HG03025 (cell line): ENCODE results near the gene ANXA6.

Experiments
- ATAC-seq: cut with Tn5 transposase; IDR thresholded peaks from one replicate; pipeline ENCODE4 v1.9.1; 2021; ENCODE audit warnings: mild to moderate bottlenecking, moderate library complexity; ENCODE audit not compliant: unreplicated experiment, low FRiP score

ANXA6 gene

GRCh38 chr5:151132963-151133362 is 24.6 kb downstream of the ANXA6 start:
- ATAC-seq = no peak

GRCh38 chr5:151130922-151131891 is 26.4 kb downstream of the ANXA6 start:
- no peak for ATAC-seq

DNA sequence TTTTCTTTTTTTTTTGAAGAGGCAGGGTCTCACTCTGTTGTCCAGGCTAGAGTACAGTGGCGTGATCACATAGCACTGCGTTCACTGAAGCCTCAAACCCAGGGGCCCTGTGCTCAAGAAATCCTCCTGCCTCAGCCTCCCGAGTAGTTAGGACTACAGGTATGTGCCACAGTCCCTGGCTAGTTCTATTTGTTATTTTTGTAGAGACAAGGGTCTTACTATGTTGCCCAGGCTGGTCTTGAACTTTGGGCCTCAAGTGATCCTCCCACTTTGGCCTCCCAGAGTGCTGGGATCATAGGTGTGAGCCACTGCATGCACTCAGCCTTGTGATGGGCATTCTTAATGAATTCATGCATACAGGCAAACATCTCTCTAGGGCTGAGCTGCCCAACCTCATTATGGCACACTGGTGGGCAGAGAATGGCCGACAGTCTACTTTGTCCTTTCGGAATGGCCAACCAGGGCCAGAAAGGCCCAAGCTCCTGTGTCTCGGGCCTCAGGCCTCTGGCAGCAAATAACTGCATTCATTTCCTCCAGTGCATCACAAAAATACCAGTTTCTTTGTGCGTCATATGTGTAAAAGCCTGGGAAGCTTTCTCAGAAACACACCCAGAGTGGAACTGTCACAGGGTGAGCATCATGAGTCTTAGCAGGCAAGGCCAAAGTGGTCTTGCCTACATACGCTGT is 27.2 kb downstream of the ANXA6 start:
- ATAC-seq = no peak

DNA sequence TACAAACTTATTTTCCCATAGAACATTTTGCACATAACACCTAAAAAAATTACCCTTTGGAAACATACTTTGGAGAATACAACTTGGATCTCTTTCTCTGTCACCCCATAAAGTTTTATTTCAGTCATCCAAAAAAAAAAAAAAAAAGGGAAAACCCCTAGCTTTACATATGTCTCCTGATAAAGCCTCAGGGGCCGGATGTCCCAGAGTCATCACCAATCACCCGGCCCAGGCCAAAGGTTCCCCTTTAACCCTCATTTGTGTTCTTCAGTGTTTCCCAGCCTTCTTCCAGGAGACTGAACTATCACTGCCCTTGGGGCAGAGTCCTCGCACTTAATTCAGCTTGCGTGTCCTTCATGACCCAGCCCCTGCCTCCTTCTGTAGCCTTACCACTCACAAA is 28.8 kb downstream of the ANXA6 start:
- no peak for ATAC-seq

DNA sequence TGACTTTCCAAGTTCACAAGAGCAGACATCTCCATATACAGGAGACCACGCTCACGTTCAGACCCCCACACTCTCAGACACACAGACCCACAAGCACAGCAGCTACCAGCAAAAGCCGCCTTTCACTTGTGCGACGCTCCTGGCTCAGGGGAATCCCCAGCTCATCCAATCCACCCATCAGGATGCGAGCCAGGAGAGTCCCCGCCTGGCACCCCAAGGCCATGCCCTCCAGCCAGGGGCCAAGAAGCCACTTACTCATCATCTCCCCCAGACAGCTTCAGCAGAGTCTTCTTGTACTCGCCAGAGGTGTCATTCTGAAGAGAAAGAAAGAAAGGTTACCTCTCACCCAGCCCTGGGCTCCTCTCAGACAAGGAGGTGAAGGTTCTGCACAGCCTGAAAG is 29.7 kb downstream of the ANXA6 start:
- ATAC-seq = no peak

- no peak for ATAC-seq
These were observed 31.4 kb downstream of the ANXA6 start for GRCh38 chr5:151126199-151126645.

DNA sequence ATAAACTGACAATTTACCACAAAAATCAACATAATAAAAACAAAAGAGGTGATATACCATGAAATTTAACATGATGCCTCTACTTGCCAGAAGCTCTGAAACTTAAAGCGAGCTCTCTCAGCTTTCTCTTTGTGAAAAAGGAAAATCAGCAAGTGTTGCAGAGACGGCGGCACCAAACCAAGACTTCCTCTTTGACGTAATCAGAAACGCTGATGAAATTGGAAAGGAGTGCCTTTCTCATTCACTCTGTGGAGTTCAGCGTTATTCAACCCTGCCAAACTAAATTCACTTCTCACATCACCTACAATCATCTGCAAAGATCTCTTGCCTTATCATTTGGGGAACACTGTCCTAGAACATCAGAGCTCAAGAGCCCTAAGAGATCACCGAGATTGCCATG is 32.2 kb downstream of the ANXA6 start:
- no peak for ATAC-seq

- peak; percentile 72 for ATAC-seq
These were observed 33.5 kb downstream of the ANXA6 start for GRCh38 chr5:151123897-151124751.

DNA sequence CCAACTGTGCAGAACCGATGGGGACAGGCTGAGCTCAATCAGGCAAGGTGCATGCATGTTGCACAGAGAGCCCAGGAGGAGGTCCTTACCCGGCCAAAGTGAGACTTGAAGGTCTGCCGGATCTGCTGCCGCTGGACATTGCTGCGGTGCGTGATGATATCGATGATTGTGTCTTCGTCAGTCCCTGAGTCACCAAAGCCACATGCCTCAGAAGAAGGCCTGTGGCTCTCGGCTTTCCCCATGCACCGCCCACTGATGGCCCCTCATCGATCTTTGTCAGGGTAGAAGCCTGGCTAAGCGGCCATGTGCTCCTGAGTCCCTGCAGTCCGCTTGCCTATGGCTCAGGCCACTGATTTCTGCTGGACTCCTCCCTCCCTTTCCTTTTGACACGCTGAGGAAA is 34.8 kb downstream of the ANXA6 start:
- no peak for ATAC-seq

DNA sequence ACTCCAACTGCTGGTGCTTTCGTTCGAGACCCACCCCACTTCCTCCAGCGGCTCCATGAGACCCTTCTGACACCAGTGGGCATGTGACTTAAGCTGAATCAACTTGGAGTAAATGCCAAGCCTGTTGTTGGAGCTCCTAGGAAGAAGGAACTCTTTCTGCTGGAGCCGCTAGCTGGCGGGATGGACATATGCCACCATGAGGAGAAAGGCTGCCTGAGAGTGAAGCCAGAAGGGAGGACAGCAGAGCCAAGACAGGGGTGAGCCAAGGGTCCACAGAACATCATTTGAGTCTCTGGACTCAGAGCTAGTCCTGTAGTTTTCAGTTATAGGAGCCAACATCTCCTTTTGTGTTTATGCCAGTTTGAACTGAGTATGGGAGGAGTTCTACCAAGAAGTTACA is 35.9 kb downstream of the ANXA6 start:
- ATAC-seq = no peak

DNA sequence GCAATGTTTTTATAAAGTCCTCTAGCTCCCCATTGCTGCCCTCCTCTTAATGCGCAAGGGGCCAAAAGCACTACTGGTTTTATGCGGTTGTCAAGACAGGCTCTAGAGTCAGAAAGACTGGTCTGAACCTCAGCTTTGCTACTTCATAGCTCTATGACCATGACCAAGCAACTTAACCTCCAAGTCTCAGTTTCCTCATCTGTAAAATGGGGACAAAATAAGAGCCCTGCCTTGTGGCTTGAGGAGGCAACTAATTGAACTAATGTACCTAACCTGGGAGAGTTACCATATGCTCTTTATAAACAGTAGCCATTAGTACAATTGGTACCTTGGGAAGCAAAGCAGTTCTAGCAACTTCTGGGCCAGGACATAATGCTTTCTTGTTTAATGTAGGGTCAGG is 36.5 kb downstream of the ANXA6 start:
- no peak for ATAC-seq

GRCh38 chr5:151118913-151119575 is 38.5 kb downstream of the ANXA6 start:
- no peak for ATAC-seq

DNA sequence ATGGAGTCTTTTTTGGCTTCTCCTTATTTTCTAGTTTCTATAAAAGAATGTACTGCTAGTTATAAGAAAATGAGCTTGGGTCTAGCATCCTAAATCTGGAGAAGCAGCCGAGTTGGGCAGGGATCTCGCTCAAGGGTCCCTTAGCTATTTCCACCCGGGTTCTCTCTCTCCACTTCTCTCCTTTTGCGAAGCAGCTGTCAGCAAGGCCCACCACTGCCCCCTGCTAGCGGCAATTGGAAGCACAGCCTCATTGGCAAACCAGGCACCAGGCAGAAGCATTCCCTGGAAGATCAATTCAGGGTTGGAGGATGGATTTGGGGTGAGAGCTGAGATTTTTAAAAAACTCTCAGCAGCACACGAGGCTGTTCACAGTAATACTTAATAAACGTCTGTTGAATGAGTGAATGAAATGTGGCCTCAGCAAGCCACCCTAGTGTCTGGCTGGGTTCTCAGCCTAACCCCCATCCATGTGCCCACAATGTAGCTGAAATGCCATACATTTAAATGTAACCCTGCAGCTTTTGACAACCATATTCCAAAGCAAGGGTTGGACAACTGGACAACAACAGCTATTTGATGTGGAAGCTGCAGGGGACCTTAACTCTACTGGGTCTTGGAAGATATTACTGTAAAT is 42.2 kb downstream of the ANXA6 start:
- ATAC-seq = no peak

- no peak for ATAC-seq
These were observed 43.9 kb downstream of the ANXA6 start for GRCh38 chr5:151113651-151114050.

- no peak for ATAC-seq
These were observed 46.6 kb downstream of the ANXA6 start for GRCh38 chr5:151110992-151111391.

- no peak for ATAC-seq
These were observed 47.4 kb downstream of the ANXA6 start for GRCh38 chr5:151110122-151110681.

DNA sequence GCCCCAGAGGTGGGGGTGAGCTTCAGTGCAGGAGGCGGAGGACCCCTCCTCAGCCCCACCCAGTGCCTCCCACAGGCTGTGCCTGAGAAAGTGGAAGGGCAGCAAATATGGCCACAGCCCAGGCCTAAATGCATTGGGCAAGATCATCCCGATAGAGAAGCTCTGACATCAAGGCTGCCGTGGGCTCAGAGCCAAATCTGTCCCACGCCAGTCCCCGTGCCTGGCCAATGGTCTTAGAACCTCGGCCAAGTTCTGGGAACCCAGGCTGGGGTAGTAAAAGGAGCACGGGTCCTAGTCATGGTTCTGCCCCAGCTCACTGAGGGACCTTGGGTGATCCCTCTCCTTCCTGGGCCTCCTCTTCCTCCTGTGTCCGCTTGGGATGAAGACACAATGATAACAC is 49.0 kb downstream of the ANXA6 start:
- ATAC-seq = no peak

DNA sequence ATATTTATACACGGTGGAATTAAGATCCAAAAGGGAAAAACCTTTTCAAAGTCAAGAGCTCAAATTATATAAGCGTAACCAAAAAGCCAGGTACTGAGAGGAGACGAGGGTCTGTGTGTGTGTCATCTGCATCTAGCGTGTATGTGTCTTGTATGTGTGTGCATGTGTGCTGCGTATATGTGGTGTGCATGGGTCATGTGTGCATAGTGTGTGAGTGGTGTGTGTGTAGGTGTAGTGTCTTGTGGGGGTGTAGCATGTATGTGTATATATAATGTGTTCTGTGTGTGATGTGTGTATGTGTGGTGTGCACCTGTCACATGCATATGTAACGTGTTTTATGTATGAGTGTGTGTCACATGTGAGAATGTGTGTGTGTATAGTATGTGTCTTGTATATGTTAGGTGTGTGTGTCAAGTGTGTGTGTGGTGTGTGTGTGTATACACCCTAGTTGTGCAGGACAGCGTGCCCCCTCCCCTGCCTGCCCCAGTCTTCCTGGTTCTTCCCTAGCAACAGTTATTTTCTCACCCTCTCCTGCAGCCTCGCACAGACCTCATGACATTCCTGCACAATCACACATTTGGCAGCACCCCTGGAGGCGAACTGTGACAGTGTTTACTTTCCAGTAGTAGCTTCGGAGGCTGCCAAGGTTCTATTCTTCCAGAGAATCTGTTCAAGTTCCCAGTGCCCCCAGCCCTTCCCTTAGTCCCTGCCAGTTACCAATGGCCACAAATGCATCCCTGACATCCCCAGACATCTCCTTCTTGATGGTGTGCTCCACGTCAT is 49.6 kb downstream of the ANXA6 start:
- ATAC-seq = no peak

DNA sequence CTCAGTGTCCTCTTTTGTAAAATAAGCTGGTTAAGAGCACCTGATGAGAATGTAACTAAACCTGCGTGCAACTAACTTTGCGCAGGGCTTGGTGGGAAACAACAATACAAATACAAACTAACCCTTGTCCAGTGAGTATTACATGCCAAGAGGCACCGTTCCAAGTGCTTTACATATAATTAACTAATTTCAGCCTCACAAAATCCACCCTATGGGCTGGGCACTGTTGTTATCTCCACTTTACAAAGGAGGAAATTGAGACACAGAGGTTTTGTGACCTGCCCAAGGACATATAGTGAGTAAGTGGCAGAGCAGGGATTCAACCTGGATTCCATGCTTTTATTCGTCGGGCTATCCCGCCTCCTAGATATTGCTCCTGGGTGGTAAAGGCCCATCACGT is 50.5 kb downstream of the ANXA6 start:
- no peak for ATAC-seq
